Trophoblast cell (in vitro differentiated cells and primary cell): ENCODE measurements around the gene PIAS3.
A peak's percentile ranks its signal among the peaks of the same experiment; 100 is the strongest.

Experiments used
- DNase-seq, 2 donors: peaks; one replicate each; pipeline ENCODE4 v3.0.0-alpha.2; 2016
- H2AFZ ChIP-seq: 2 replicates; pipeline ENCODE4 v1.6.1; 2013; ENCODE audit warnings: low read length, moderate library complexity, mild to moderate bottlenecking; ENCODE audit not compliant: insufficient read depth, poor library complexity
- H2AK5ac ChIP-seq: 2 replicates; pipeline ENCODE4 v1.6.1; 2013; ENCODE audit warnings: mild to moderate bottlenecking, low read length
- H2BK120ac ChIP-seq: 2 replicates; pipeline ENCODE4 v1.6.1; 2013; ENCODE audit warnings: low read length, mild to moderate bottlenecking, moderate library complexity; ENCODE audit not compliant: insufficient read depth, poor library complexity
- H2BK12ac ChIP-seq: 2 replicates; pipeline ENCODE4 v1.6.1; 2013; ENCODE audit warnings: mild to moderate bottlenecking, low read length, moderate library complexity
- H2BK5ac ChIP-seq: 2 replicates; pipeline ENCODE4 v1.6.1; 2013; ENCODE audit warnings: low read length, low read depth, moderate library complexity, mild to moderate bottlenecking; ENCODE audit not compliant: poor library complexity
- H3K14ac ChIP-seq: 2 replicates; pipeline ENCODE4 v1.6.1; 2013; ENCODE audit warnings: mild to moderate bottlenecking, low read length
- H3K18ac ChIP-seq: 2 replicates; pipeline ENCODE4 v1.6.1; 2013; ENCODE audit warnings: mild to moderate bottlenecking, low read length
- H3K23ac ChIP-seq: 2 replicates; pipeline ENCODE4 v1.6.1; 2013; ENCODE audit warnings: low read length
- H3K27ac ChIP-seq: 2 replicates; pipeline ENCODE4 v1.5.1; 2013; ENCODE audit warnings: low read depth, mild to moderate bottlenecking, inconsistent platforms, low read length, moderate library complexity
- H3K27me3 ChIP-seq: 2 replicates; pipeline ENCODE4 v1.6.1; 2013; ENCODE audit warnings: inconsistent platforms, mild to moderate bottlenecking, low read length, moderate library complexity; ENCODE audit not compliant: insufficient read depth
- H3K36me3 ChIP-seq, 2 experiments: 1 replicate in 1 of 2; 2 replicates in 1 of 2; pipeline ENCODE4 v1.6.1; 2013; ENCODE audit warnings: low read length in 2 of 2, mild to moderate bottlenecking in 2 of 2, moderate library complexity in 1 of 2; ENCODE audit not compliant: insufficient read depth in 2 of 2, control insufficient read depth in 1 of 2
- H3K4ac ChIP-seq: 2 replicates; pipeline ENCODE4 v1.6.1; 2013; ENCODE audit warnings: low read depth, mild to moderate bottlenecking, low read length, moderate library complexity
- H3K4me1 ChIP-seq, 2 experiments: 1 replicate in 1 of 2; 2 replicates in 1 of 2; pipeline ENCODE4 v1.6.1; 2013; ENCODE audit warnings: low read length in 2 of 2, mild to moderate bottlenecking in 2 of 2, moderate library complexity in 1 of 2; ENCODE audit not compliant: insufficient read depth in 2 of 2, control insufficient read depth in 1 of 2
- H3K4me2 ChIP-seq: 2 replicates; pipeline ENCODE4 v1.6.1; 2013; ENCODE audit warnings: inconsistent platforms, mild to moderate bottlenecking, low read length, moderate library complexity
- H3K4me3 ChIP-seq: 2 replicates; pipeline ENCODE4 v1.5.1; 2013; ENCODE audit warnings: mild to moderate bottlenecking, low read depth, low read length, inconsistent platforms
- H3K79me1 ChIP-seq: one replicate; pipeline ENCODE4 v1.6.1; 2013; ENCODE audit warnings: low read length
- H3K79me2 ChIP-seq: 2 replicates; pipeline ENCODE4 v1.6.1; 2013; ENCODE audit warnings: low read length, mild to moderate bottlenecking; ENCODE audit not compliant: control insufficient read depth, insufficient read depth, poor library complexity
- H3K9ac ChIP-seq: 2 replicates; pipeline ENCODE4 v1.6.1; 2013; ENCODE audit warnings: mild to moderate bottlenecking, low read length
- H3K9me3 ChIP-seq: 2 replicates; pipeline ENCODE4 v1.6.1; 2013; ENCODE audit warnings: low read depth, mild to moderate bottlenecking, control low read depth, inconsistent platforms, low read length; ENCODE audit not compliant: insufficient read depth
- H4K12ac ChIP-seq: 2 replicates; pipeline ENCODE4 v1.6.1; 2013; ENCODE audit warnings: low read depth, mild to moderate bottlenecking, low read length, moderate library complexity
- H4K8ac ChIP-seq: 2 replicates; pipeline ENCODE4 v1.6.1; 2013; ENCODE audit warnings: low read depth, mild to moderate bottlenecking, low read length, moderate library complexity
- H4K91ac ChIP-seq: one replicate; pipeline ENCODE4 v1.6.1; 2013; ENCODE audit warnings: low read depth, mild to moderate bottlenecking, low read length, moderate library complexity
- WGBS: extraction: QIAGEN DNeasy Blood & Tissue Kit; methylation state at CpG from one replicate; pipeline ENCODE4 v1.1.7; 2013; ENCODE audit warnings: missing lambda C conversion rate; ENCODE audit not compliant: insufficient read length, insufficient coverage; ENCODE audit errors: extremely low coverage; 5-methylcytosine and 5-hydroxymethylcytosine counted together

The PIAS3 gene

GRCh38 chr1:145874646-145875045 is 15.8 kb upstream of the PIAS3 start:
- H3K4me1 ChIP-seq: peaks cover 11 to 21% of the 10 kb centered on the region in 2 experiments
- WGBS: no CpG with 5 or more reads among the region's 12 CpGs
- DNase-seq: no peak
- no peak overlapping the region for H3K27ac ChIP-seq
- H4K12ac ChIP-seq: no peak overlapping the region
- H3K4me2 ChIP-seq: no peak overlapping the region
- H3K4me3 ChIP-seq: no peak overlapping the region
- no peak overlapping the region for H3K18ac ChIP-seq
- no peak overlapping the region for H3K14ac ChIP-seq
- H3K23ac ChIP-seq: no peak overlapping the region
- H3K4ac ChIP-seq: no peak overlapping the region
- H3K27me3 ChIP-seq: peaks cover 15% of the 10 kb centered on the region
- no peak overlapping the region for H2AK5ac ChIP-seq
- H2AFZ ChIP-seq: no peak overlapping the region
- H4K91ac ChIP-seq: no peak overlapping the region
- peaks cover under 1% of the 10 kb centered on the region for H3K79me1 ChIP-seq
- no peaks in the 10 kb centered on the region for H3K79me2 ChIP-seq
- H4K8ac ChIP-seq: no peak overlapping the region
- peaks cover 4% of the 10 kb centered on the region for H3K9me3 ChIP-seq
- no peaks in the 10 kb centered on the region for H3K36me3 ChIP-seq
- H3K9ac ChIP-seq: no peak overlapping the region
- no peak overlapping the region for H2BK5ac ChIP-seq
- no peak overlapping the region for H2BK12ac ChIP-seq
- no peak overlapping the region for H2BK120ac ChIP-seq

GRCh38 chr1:145871994-145872924 is 13.4 kb upstream of the PIAS3 start:
- no peak overlapping the region for H2BK120ac ChIP-seq
- no peaks in the 10 kb centered on the region for H3K36me3 ChIP-seq
- H3K4me2 ChIP-seq: peak overlapping the region; percentile 71
- WGBS: no CpG with 5 or more reads among the region's 47 CpGs
- H4K8ac ChIP-seq: peak overlapping the region; percentile 72
- H2AK5ac ChIP-seq: no peak overlapping the region
- H3K14ac ChIP-seq: no peak overlapping the region
- no peaks in the 10 kb centered on the region for H3K79me1 ChIP-seq
- no peak overlapping the region for H3K18ac ChIP-seq
- no peak overlapping the region for H3K9ac ChIP-seq
- H3K23ac ChIP-seq: no peak overlapping the region
- DNase-seq: no peak
- H3K9me3 ChIP-seq: peaks cover 4% of the 10 kb centered on the region
- peaks cover 4 to 6% of the 10 kb centered on the region in 2 experiments for H3K4me1 ChIP-seq
- no peak overlapping the region for H3K4me3 ChIP-seq
- peaks cover 15% of the 10 kb centered on the region for H3K27me3 ChIP-seq
- H2BK5ac ChIP-seq: no peak overlapping the region
- peak overlapping the region; percentile 31 for H4K12ac ChIP-seq
- H3K4ac ChIP-seq: no peak overlapping the region
- H3K27ac ChIP-seq: no peak overlapping the region
- H2BK12ac ChIP-seq: no peak overlapping the region
- H3K79me2 ChIP-seq: no peaks in the 10 kb centered on the region
- peak overlapping the region; percentile 59 for H2AFZ ChIP-seq
- H4K91ac ChIP-seq: no peak overlapping the region

GRCh38 chr1:145868232-145868631 is 9.4 kb upstream of the PIAS3 start:
- no peak overlapping the region for H3K27ac ChIP-seq

GRCh38 chr1:145863282-145864018 is 4.6 kb upstream of the PIAS3 start:
- H2AFZ ChIP-seq: no peak overlapping the region
- no peak overlapping the region for H4K91ac ChIP-seq
- no peak overlapping the region for H3K27ac ChIP-seq
- H2BK12ac ChIP-seq: no peak overlapping the region
- H3K4me2 ChIP-seq: no peak overlapping the region
- H3K4me1 ChIP-seq: peaks cover 3% of the 10 kb centered on the region in 2 experiments
- H2BK5ac ChIP-seq: no peak overlapping the region
- no peak overlapping the region for H2AK5ac ChIP-seq
- no peaks in the 10 kb centered on the region for H3K27me3 ChIP-seq
- no peak overlapping the region for H3K14ac ChIP-seq
- H3K79me1 ChIP-seq: peaks cover 4% of the 10 kb centered on the region
- WGBS: no CpG with 5 or more reads among the region's 5 CpGs
- H4K12ac ChIP-seq: no peak overlapping the region
- H3K4me3 ChIP-seq: no peak overlapping the region
- H2BK120ac ChIP-seq: no peak overlapping the region
- H3K4ac ChIP-seq: no peak overlapping the region
- no peak for DNase-seq
- H4K8ac ChIP-seq: no peak overlapping the region
- peaks cover 1% of the 10 kb centered on the region for H3K9me3 ChIP-seq
- no peaks in the 10 kb centered on the region for H3K36me3 ChIP-seq
- H3K79me2 ChIP-seq: peaks cover 2% of the 10 kb centered on the region
- no peak overlapping the region for H3K18ac ChIP-seq
- no peak overlapping the region for H3K23ac ChIP-seq
- H3K9ac ChIP-seq: no peak overlapping the region

More at GRCh38 chr1:145868232-145868631, 9.4 kb upstream of the PIAS3 start:
- no peaks in the 10 kb centered on the region for H3K79me1 ChIP-seq
- H4K91ac ChIP-seq: no peak overlapping the region
- H3K4me2 ChIP-seq: no peak overlapping the region
- no peaks in the 10 kb centered on the region for H3K36me3 ChIP-seq
- no peak overlapping the region for H4K12ac ChIP-seq
- peaks cover 4% of the 10 kb centered on the region for H3K9me3 ChIP-seq
- no peak overlapping the region for H3K14ac ChIP-seq
- H2AK5ac ChIP-seq: no peak overlapping the region
- H3K18ac ChIP-seq: no peak overlapping the region
- no peak overlapping the region for H2BK120ac ChIP-seq
- no peak overlapping the region for H3K4ac ChIP-seq
- H3K4me1 ChIP-seq: peaks cover 4 to 6% of the 10 kb centered on the region in 2 experiments
- H3K27me3 ChIP-seq: peaks cover 15% of the 10 kb centered on the region
- no peak for DNase-seq
- H3K79me2 ChIP-seq: no peaks in the 10 kb centered on the region
- H2BK12ac ChIP-seq: no peak overlapping the region
- no CpG with 5 or more reads among the region's 4 CpGs for WGBS
- no peak overlapping the region for H3K23ac ChIP-seq
- no peak overlapping the region for H3K4me3 ChIP-seq
- H4K8ac ChIP-seq: no peak overlapping the region
- H2BK5ac ChIP-seq: no peak overlapping the region
- H2AFZ ChIP-seq: no peak overlapping the region
- no peak overlapping the region for H3K9ac ChIP-seq
